ENCODE results near the gene PCDHGA1.

DNA sequence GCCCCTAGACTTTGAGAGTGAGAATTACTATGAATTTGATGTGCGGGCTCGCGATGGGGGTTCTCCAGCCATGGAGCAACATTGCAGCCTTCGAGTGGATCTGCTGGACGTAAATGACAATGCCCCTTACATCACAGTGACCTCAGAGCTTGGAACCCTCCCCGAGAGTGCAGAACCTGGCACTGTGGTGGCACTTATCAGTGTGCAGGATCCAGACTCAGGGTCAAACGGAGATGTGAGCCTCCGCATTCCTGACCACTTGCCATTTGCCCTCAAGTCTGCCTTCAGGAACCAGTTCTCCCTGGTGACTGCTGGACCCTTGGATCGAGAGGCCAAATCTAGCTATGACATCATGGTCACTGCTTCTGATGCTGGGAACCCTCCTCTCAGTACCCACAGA is 155.8 kb downstream of the PCDHGA1 start:
- TF ChIP-seq CTCF (IDR thresholded peaks at IDR 0.05) = no peak
- no peak for TF ChIP-seq ZFX (IDR thresholded peaks at IDR 0.05; ENCODE audit: borderline replicate concordance)

Data from 22Rv1 (cell line).